Astrocyte (in vitro differentiated cells and primary cell): ENCODE results near the gene KIF2A.

Experiments
- EZH2 ChIP-seq: IDR thresholded peaks from 2 replicates; pipeline ENCODE4 v1.6.1; 2012; ENCODE audit warnings: mild to moderate bottlenecking, low read length, inconsistent platforms; ENCODE audit not compliant: insufficient read depth
- TF ChIP-seq, protein P1 (sequence below): IDR thresholded peaks from 2 replicates; pipeline ENCODE4 v1.5.1; 2011; ENCODE audit warnings: low read depth, mild to moderate bottlenecking, inconsistent platforms, low read length, moderate library complexity; ENCODE audit not compliant: insufficient read depth

DNA sequence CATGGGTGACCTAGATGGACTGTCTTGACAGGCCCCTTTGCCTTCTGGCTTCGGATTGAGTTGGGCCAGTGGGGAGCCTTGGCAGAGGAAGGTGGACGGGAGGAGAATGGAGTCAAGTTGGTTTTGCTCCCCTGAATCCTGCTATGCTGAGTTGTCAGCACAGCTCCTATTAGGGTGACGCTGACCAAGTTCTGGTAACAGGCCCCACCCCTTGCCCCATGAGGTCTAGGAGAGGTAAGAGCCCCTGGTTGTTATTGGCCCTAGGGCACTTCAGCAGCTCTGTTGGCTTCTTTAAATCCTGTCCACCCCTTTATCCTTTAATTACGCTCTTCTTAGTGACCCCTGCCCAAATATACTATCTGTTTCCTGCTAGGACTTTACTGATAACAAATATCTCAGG is 39.4 kb upstream of the KIF2A start:
- TF ChIP-seq, protein P1, sequence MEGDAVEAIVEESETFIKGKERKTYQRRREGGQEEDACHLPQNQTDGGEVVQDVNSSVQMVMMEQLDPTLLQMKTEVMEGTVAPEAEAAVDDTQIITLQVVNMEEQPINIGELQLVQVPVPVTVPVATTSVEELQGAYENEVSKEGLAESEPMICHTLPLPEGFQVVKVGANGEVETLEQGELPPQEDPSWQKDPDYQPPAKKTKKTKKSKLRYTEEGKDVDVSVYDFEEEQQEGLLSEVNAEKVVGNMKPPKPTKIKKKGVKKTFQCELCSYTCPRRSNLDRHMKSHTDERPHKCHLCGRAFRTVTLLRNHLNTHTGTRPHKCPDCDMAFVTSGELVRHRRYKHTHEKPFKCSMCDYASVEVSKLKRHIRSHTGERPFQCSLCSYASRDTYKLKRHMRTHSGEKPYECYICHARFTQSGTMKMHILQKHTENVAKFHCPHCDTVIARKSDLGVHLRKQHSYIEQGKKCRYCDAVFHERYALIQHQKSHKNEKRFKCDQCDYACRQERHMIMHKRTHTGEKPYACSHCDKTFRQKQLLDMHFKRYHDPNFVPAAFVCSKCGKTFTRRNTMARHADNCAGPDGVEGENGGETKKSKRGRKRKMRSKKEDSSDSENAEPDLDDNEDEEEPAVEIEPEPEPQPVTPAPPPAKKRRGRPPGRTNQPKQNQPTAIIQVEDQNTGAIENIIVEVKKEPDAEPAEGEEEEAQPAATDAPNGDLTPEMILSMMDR: no peak
- no peak for TF ChIP-seq EZH2
